ENCODE results near the gene NANOS2.

The NANOS2 gene

GRCh38 chr19:45883586-45883880, 31.0 kb downstream of the NANOS2 start:
- TF ChIP-seq CTCF (conservative IDR thresholded peaks at IDR 0.05) = no peak; the same call in none of the 2 replicates
- H3K27ac ChIP-seq = peak overlapping the region; percentile 98

GRCh38 chr19:45882652-45883585, 31.7 kb downstream of the NANOS2 start:
- peak; percentile 99 for TF ChIP-seq CTCF (conservative IDR thresholded peaks at IDR 0.05)
- peak overlapping the region; percentile 98 for H3K27ac ChIP-seq

- H3K27ac ChIP-seq = peak overlapping the region; percentile 98
- no peak for TF ChIP-seq CTCF (conservative IDR thresholded peaks at IDR 0.05)
Measured at GRCh38 chr19:45881909-45882528, 32.6 kb downstream of the NANOS2 start.

- H3K27ac ChIP-seq = peak overlapping the region; percentile 98
- TF ChIP-seq CTCF (conservative IDR thresholded peaks at IDR 0.05) = no peak
Measured at GRCh38 chr19:45881082-45881908, 33.3 kb downstream of the NANOS2 start.

GRCh38 chr19:45879971-45880370, 34.6 kb downstream of the NANOS2 start:
- H3K27ac ChIP-seq = no peak overlapping the region
- TF ChIP-seq CTCF (conservative IDR thresholded peaks at IDR 0.05) = no peak

GRCh38 chr19:45879055-45879454, 35.5 kb downstream of the NANOS2 start:
- H3K27ac ChIP-seq = peak overlapping the region; percentile 53

More at GRCh38 chr19:45879055-45879454, 35.5 kb downstream of the NANOS2 start:
- TF ChIP-seq CTCF (conservative IDR thresholded peaks at IDR 0.05) = no peak
